Sigmoid colon (tissue), 4 donors: ENCODE data around the gene WNT9A.

ENCODE experiments used
- CTCF ChIP-seq, 4 experiments: fragments of 450-650 bp in 3 of 4; fragments of 200-600 bp in 1 of 4; IDR thresholded peaks; one replicate each; pipeline ENCODE4 v1.5.1; 2016 to 2019; ENCODE audit warnings: antibody characterized with exemption in 4 of 4, mild to moderate bottlenecking in 3 of 4, moderate library complexity in 2 of 4
- EP300 ChIP-seq, 4 donors: sonication (generic); formaldehyde crosslinking; IDR thresholded peaks; one replicate each; pipeline ENCODE4 v1.6.1; 2017; ENCODE audit warnings: antibody characterized with exemption in 4 of 4
- POLR2A ChIP-seq, 2 donors: fragments of 450-650 bp; IDR thresholded peaks; one replicate each; pipeline ENCODE4 v1.6.1; 2016; ENCODE audit warnings: antibody characterized with exemption in 2 of 2, mild to moderate bottlenecking in 2 of 2, moderate library complexity in 2 of 2
- POLR2AphosphoS5 ChIP-seq, 4 donors: sonication (generic); formaldehyde crosslinking; IDR thresholded peaks; one replicate each; pipeline ENCODE4 v1.6.1; 2017; ENCODE audit warnings: antibody characterized with exemption in 4 of 4

GRCh38 chr1:227941509-227942020 lies 6.2 kb downstream of the WNT9A start:
- TF ChIP-seq CTCF (IDR thresholded peaks at IDR 0.05), result no peak
- no peak for TF ChIP-seq POLR2AphosphoS5 (IDR thresholded peaks at IDR 0.05)
- TF ChIP-seq EP300 (IDR thresholded peaks at IDR 0.05), result no peak
- no peak for TF ChIP-seq POLR2A (IDR thresholded peaks at IDR 0.05)
